Upper lobe of left lung (tissue), 6 donors: ENCODE measurements around the gene INO80D. TPM values are rescaled to one million over a fixed set of nuclear protein-coding genes. Genes with fewer than 3 reads are reported as not detected.
"Not testable (repeated sequence)": the region's sequence is repeated elsewhere in the genome, so short reads cannot be mapped to it uniquely, and the experiment has no call there.

Source experiments
- ATAC-seq, 2 donors: fragments of 200-7000 bp; cut with Tn5 transposase; one replicate each; pipeline ENCODE4 v1.9.1; 2022; ENCODE audit warnings: mild to moderate bottlenecking in 2 of 2, moderate library complexity in 2 of 2; ENCODE audit not compliant: low FRiP score in 2 of 2
- DNase-seq, 2 donors: peaks; one replicate each; pipeline ENCODE4 v3.0.0-alpha.2; 2019 to 2020
- H3K27ac ChIP-seq, 4 donors: fragments of 200-600 bp; sonication (generic); one replicate each; pipeline ENCODE4 v1.5.1; 2016 to 2019
- H3K27me3 ChIP-seq, 4 donors: fragments of 200-600 bp; sonication (generic); one replicate each; pipeline ENCODE4 v1.5.1; 2017 to 2019
- H3K36me3 ChIP-seq, 4 donors: fragments of 200-600 bp; sonication (generic); one replicate each; pipeline ENCODE4 v1.5.1; 2016 to 2019
- H3K4me1 ChIP-seq, 4 donors: fragments of 200-600 bp; sonication (generic); one replicate each; pipeline ENCODE4 v1.5.1; 2018 to 2019
- H3K4me3 ChIP-seq, 4 donors: fragments of 200-600 bp; sonication (generic); one replicate each; pipeline ENCODE4 v1.5.1; 2017 to 2019; ENCODE audit warnings: mild to moderate bottlenecking in 2 of 4, moderate library complexity in 1 of 4
- H3K9me3 ChIP-seq, 4 donors: fragments of 200-600 bp; sonication (generic); one replicate each; pipeline ENCODE4 v1.5.1; 2018 to 2019
- EP300 ChIP-seq, 4 donors: sonication (generic); formaldehyde crosslinking; IDR thresholded peaks; one replicate each; pipeline ENCODE4 v1.5.1; 2017; ENCODE audit warnings: antibody characterized with exemption in 4 of 4, control low read depth in 2 of 4
- POLR2A ChIP-seq, 4 donors: fragments of 450-650 bp; IDR thresholded peaks; one replicate each; pipeline ENCODE4 v1.5.1; 2016 to 2017; ENCODE audit warnings: antibody characterized with exemption in 4 of 4, mild to moderate bottlenecking in 2 of 4
- POLR2AphosphoS5 ChIP-seq, 2 donors: sonication (generic); formaldehyde crosslinking; IDR thresholded peaks; one replicate each; pipeline ENCODE4 v1.5.1; 2017; ENCODE audit warnings: antibody characterized with exemption in 2 of 2
- WGBS, 2 donors: methylation state at CpG; one replicate each; pipeline ENCODE4 v1.1.5; 2017 to 2018; 5-methylcytosine and 5-hydroxymethylcytosine counted together
- total RNA-seq, 6 donors: library from RNA; depleted of rRNA in 4 of 6; stranded (reverse); fragments of >200 nt in 4 of 6; gene quantifications; one replicate each; pipeline versions ENCODE4 v1.1.0 to v1.2.1, GENCODE V29; 2016 to 2021
- TF ChIP-seq, protein P1 (sequence below), 6 experiments: fragments of 450-650 bp in 4 of 6; fragments of 200-600 bp in 2 of 6; sonication (generic) in 2 of 6; IDR thresholded peaks; one replicate each; pipeline ENCODE4 v1.5.1; 2016 to 2019; ENCODE audit warnings: antibody characterized with exemption in 6 of 6
- donor health status: DM: no; HTN: no; CAD: no; lungs with moderate emphysema.
- donor health status: DM: no; HTN: yes; CAD: no; lungs with severe emphysema.

Gene INO80D
- total RNA-seq, 6 donors from 2014 or later = 13.0 to 50.3 (median 21.9) TPM

DNA sequence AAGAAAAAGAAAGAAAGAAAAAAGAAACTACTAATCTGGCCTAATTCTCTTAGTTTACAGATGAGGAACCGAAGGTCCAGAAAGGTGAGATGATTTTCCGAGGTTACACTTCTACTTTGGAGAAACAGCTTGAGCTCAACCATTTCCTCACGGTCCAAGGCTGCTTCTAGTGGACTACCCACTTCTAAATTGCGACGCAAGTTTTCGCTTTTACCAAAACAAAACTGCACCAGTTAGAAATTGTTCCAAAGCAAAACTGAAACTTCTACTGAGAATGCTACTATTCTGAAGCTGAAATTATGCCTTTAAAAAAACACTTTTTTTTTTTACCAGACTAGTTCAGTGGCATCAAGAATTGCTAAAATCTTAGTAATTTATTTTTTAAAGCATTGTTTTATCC lies 101.6 kb downstream of the INO80D start:
- ATAC-seq (no peak), DNase-seq (no peak)
- H3K9me3 ChIP-seq = no peaks in the 10 kb centered on the region
- TF ChIP-seq, protein P1, sequence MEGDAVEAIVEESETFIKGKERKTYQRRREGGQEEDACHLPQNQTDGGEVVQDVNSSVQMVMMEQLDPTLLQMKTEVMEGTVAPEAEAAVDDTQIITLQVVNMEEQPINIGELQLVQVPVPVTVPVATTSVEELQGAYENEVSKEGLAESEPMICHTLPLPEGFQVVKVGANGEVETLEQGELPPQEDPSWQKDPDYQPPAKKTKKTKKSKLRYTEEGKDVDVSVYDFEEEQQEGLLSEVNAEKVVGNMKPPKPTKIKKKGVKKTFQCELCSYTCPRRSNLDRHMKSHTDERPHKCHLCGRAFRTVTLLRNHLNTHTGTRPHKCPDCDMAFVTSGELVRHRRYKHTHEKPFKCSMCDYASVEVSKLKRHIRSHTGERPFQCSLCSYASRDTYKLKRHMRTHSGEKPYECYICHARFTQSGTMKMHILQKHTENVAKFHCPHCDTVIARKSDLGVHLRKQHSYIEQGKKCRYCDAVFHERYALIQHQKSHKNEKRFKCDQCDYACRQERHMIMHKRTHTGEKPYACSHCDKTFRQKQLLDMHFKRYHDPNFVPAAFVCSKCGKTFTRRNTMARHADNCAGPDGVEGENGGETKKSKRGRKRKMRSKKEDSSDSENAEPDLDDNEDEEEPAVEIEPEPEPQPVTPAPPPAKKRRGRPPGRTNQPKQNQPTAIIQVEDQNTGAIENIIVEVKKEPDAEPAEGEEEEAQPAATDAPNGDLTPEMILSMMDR (IDR thresholded peaks at IDR 0.05) = no peak
- no peak for TF ChIP-seq POLR2A (IDR thresholded peaks at IDR 0.05)
- TF ChIP-seq EP300 (IDR thresholded peaks at IDR 0.05) = no peak
- TF ChIP-seq POLR2AphosphoS5 (IDR thresholded peaks at IDR 0.05) = no peak
- H3K27ac ChIP-seq = no peak overlapping the region
- no peaks in the 10 kb centered on the region for H3K27me3 ChIP-seq
- no peaks in the 10 kb centered on the region for H3K36me3 ChIP-seq
- 66 to 74% methylated on average over 6 of the region's 6 CpGs for WGBS, 2 donors
- no peak overlapping the region for H3K4me3 ChIP-seq
- H3K4me1 ChIP-seq = no peaks in the 10 kb centered on the region

DNA sequence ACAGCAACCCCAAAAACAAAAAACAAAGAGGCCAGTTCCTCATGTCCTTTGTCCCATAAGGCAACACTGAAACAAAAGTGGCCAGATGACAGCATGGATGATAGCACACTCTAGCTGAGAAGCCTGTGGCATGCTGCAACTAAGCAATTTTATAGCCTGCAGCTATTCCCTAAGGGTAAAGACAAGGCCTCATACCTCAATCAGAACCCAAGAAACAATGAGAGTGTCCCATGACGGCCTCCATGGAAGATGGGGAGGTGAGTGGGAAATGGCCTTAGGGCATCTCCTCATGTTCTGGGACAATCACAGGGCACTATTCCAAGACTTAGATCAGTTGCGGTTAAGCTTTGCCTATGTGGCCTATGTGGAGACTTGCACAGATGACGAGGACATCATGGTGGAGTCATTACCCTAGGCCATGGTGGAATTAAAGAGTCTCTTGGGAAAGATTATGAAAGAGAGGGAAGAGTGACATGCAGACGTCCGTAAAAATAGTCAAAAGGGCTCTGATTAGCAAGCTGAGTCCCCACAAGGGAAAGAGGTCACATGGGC lies 103.1 kb downstream of the INO80D start:
- Histone ChIP-seq H3K36me3 (no peaks in the 10 kb centered on the region), H3K4me1 (no peaks in the 10 kb centered on the region), H3K9me3 (no peaks in the 10 kb centered on the region), H3K27me3 (no peaks in the 10 kb centered on the region), H3K4me3 (no peak overlapping the region), H3K27ac (no peak overlapping the region)
- WGBS, 2 donors = 94 to 98% methylated on average over 5 of the region's 5 CpGs
- TF ChIP-seq, protein P1 (IDR thresholded peaks at IDR 0.05) = no peak
- no peak for TF ChIP-seq POLR2A (IDR thresholded peaks at IDR 0.05)
- TF ChIP-seq POLR2AphosphoS5 (IDR thresholded peaks at IDR 0.05) = no peak
- TF ChIP-seq EP300 (IDR thresholded peaks at IDR 0.05) = no peak
- no peak for DNase-seq
- ATAC-seq = no peak

DNA sequence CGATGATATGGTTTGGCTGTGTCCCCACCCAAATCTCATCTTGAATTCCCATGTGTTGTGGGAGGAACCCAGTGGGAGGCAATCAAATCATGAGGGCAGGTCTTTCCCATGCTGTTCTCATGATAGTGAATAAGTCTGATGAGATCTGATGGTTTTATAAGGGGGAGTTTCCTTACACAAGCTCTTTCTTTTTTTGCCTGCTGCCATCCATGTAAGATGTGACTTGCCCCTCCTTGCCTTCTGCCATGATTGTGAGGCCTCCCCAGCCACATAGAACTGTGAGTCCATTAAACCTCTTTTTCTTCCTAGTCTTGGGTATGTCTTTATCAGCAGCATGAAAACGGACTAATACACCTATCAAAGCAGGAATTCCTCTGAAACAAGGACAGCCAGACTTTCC lies 107.2 kb downstream of the INO80D start:
- H3K4me3 ChIP-seq, H3K36me3 ChIP-seq, H3K27ac ChIP-seq, H3K4me1 ChIP-seq, H3K9me3 ChIP-seq, DNase-seq, ATAC-seq, H3K27me3 ChIP-seq: not testable (repeated sequence)
- 95% methylated on average over 2 of the region's 2 CpGs for WGBS, 2 donors

DNA sequence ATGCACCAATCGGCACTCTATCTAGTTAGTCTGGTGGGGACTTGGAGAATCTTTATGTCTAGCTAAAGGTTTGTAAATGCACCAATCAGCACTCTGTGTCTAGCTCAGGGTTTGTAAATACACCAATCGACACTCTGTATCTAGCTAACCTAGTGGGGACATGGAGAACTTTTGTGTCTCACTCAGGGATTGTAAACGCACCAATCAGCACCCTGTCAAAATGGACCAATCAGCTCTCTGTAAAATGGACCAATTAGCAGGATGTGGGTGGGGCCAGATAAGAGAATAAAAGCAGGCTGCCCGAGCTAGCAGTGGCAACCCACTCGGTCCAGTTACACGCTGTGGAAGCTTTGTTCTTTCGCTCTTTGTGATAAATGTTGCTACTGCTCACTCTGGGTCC lies 108.3 kb downstream of the INO80D start:
- WGBS, 2 donors = 89 to 93% methylated on average over 7 of the region's 7 CpGs
- DNase-seq, H3K36me3 ChIP-seq, H3K4me3 ChIP-seq, ATAC-seq, H3K27ac ChIP-seq, H3K27me3 ChIP-seq, H3K4me1 ChIP-seq, H3K9me3 ChIP-seq: not testable (repeated sequence)

DNA sequence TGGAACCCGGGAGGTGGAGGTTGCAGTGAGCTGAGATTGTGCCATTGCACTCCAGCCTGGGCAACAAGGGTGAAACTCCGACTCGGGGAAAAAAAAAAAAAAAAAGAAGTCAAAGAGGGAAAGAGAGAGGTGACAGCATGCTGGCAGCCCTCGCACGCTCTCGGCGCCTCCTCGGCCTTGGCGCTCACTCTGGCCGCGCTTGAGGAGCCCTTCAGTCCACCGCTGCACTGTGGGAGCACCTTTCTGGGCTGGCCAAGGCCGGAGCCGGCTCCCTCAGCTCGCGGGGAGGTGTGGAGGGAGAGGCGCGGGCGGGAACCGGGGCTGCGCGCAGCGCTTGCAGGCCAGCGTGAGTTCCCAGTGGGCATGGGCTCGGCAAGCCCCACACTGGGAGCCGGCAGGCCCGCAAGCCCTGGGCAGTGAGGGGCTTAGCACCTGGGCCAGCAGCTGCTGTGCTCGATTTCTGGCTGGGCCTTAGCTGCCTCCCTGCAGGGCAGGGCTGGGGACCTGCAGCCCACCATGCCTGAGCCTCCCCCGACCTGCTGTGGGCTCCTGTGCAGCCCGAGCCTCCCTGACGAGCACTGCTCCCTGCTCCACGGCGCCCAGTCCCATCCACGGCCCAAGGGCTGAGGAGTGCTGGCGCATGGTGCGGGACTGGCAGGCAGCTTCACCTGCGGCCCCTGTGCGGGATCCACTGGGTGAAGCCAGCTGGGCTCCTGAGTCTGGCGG lies 108.9 kb downstream of the INO80D start:
- H3K4me1 ChIP-seq = peaks cover 0 to 10% (median 4%) of the 10 kb centered on the region in 4 donors
- ATAC-seq, H3K27me3 ChIP-seq, H3K36me3 ChIP-seq, H3K27ac ChIP-seq, H3K9me3 ChIP-seq, H3K4me3 ChIP-seq: not testable (repeated sequence)
- DNase-seq = peak in 1 of 2 donors; percentile 76
- 94 to 96% methylated on average over 11 to 33 of the region's 39 CpGs for WGBS, 2 donors

DNA sequence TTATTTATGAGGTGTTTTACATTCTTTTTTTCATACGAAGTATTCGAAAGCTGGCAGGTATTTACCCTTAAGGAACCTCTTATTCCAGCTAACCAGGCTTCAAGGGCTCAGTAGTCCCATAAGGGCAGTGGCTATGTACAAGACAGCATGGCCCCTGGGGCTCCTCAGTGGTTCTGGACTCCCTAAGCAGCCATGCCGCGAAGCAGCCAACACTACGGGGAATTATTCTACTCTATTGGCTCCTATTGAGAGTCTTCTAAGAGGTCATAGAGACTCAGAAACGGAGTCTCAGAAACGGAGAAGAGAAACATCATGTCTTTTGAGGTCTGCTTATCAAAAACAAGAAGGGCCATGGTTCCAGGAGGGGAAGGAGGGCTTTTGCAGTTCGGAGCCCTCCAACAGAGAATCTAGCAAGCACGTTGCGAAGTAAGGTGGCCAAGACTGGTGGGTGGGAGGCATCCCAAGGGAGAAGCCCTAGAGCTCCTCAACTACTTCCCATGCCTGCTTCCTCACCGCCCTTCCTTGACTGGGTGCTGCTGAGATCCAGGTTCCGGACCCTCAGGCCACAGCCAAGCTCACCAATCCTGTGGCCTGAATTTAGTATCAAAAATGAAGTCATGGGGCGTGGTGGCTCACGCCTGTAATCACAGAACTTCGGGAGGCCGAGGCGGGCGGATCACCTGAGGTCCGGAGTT lies 109.7 kb downstream of the INO80D start:
- ATAC-seq = no peak
- Histone ChIP-seq H3K4me1 (peaks cover 0 to 13% (median 4%) of the 10 kb centered on the region in 4 donors), H3K4me3 (no peak overlapping the region), H3K9me3 (no peaks in the 10 kb centered on the region), H3K36me3 (no peaks in the 10 kb centered on the region), H3K27ac (no peak overlapping the region), H3K27me3 (no peaks in the 10 kb centered on the region)
- WGBS, 2 donors = 93 to 95% methylated on average over 19 of the region's 19 CpGs
- no peak for DNase-seq
- TF ChIP-seq POLR2A (IDR thresholded peaks at IDR 0.05) (no peak), POLR2AphosphoS5 (IDR thresholded peaks at IDR 0.05) (no peak), EP300 (IDR thresholded peaks at IDR 0.05) (no peak)
- TF ChIP-seq, protein P1 (IDR thresholded peaks at IDR 0.05) = no peak
